Activated naive CD4-positive, alpha-beta T cell treated with anti-CD3 and anti-CD28 coated beads, Interleukin-2, amount 50 U/mL, for 24 hours (primary cell): ENCODE measurements around the gene CELA2B.
"Not testable (repeated sequence)": the region's sequence is repeated elsewhere in the genome, so short reads cannot be mapped to it uniquely, and the experiment has no call there.

Source experiments
- H3K27ac Mint-ChIP-seq: one replicate; pipeline ENCODE4 v1.8.0; 2021; ENCODE audit warnings: mild to moderate bottlenecking, mixed read lengths
- H3K27me3 Mint-ChIP-seq: one replicate; pipeline ENCODE4 v1.8.0; 2021; ENCODE audit warnings: mixed read lengths
- H3K36me3 Mint-ChIP-seq: one replicate; pipeline ENCODE4 v1.8.0; 2021; ENCODE audit warnings: mixed read lengths
- H3K4me1 Mint-ChIP-seq: one replicate; pipeline ENCODE4 v1.8.0; 2021; ENCODE audit warnings: mixed read lengths
- H3K4me3 Mint-ChIP-seq: one replicate; pipeline ENCODE4 v1.8.0; 2021; ENCODE audit warnings: mild to moderate bottlenecking, mixed read lengths
- H3K9me3 Mint-ChIP-seq: one replicate; pipeline ENCODE4 v1.8.0; 2021; ENCODE audit warnings: mixed read lengths

Gene CELA2B

GRCh38 chr1:15476927-15477326, 1.0 kb downstream of the CELA2B start:
- Mint-ChIP-seq H3K4me1 (no peaks in the 10 kb centered on the region), H3K27ac (no peak overlapping the region), H3K27me3 (no peaks in the 10 kb centered on the region), H3K36me3 (no peaks in the 10 kb centered on the region), H3K4me3 (no peak overlapping the region), H3K9me3 (no peaks in the 10 kb centered on the region)

DNA sequence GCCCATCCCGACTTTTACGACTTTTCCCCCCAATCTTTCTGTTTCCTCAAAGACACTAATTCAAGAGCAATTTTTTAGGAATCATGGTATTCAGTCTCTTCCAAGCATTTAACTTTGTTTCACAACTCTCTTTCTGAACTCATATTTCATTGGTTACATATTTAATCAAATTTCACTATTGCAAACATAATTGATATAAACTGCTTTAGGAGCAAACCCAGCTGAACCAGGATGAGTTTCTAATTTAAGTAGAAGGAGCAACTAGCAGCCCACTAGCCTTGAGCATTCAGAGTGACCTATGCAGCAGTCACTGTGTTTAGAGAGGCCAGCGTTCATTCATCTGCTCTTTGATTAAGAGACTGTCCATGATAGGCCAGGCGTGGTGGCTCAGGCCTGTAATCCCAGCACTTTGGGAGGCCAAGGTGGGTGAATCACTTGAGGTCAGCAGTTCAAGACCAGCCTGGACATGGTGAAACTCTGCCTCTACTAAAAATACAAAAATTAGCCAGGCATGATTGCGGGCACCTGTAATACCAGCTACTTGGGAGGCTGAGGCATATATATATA, 1.8 kb downstream of the CELA2B start:
- Mint-ChIP-seq H3K4me3 (no peak overlapping the region), H3K27ac (no peak overlapping the region), H3K9me3 (no peaks in the 10 kb centered on the region), H3K36me3 (no peaks in the 10 kb centered on the region), H3K4me1 (no peaks in the 10 kb centered on the region), H3K27me3 (no peaks in the 10 kb centered on the region)

- Mint-ChIP-seq H3K4me3 (no peak overlapping the region), H3K4me1 (no peaks in the 10 kb centered on the region), H3K27ac (no peak overlapping the region), H3K36me3 (peaks cover 1% of the 10 kb centered on the region), H3K27me3 (no peaks in the 10 kb centered on the region), H3K9me3 (no peaks in the 10 kb centered on the region)
Observed at GRCh38 chr1:15479654-15480347, 3.9 kb downstream of the CELA2B start.

DNA sequence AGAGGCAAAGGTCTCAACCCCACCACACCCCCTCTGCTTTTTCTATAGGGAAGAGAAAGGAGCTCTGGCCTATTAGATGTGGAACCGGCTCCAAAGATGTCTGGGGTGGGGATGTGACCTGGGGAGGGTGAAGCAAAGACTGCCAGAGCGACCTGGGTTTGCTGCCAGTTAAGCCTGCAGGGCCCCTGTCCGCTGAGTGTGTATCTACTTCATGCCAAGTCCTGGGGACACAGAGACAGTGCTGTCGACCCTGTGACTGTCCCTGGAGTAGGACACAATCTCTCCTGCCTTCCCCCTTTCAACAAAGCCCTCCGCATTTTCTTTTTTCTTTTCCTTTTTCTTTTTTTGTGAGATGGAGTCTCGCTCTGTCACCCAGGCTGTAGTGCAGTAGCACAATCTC, 6.6 kb downstream of the CELA2B start:
- not testable (repeated sequence) for H3K4me1 Mint-ChIP-seq, H3K9me3 Mint-ChIP-seq, H3K27ac Mint-ChIP-seq, H3K36me3 Mint-ChIP-seq, H3K4me3 Mint-ChIP-seq, H3K27me3 Mint-ChIP-seq

DNA sequence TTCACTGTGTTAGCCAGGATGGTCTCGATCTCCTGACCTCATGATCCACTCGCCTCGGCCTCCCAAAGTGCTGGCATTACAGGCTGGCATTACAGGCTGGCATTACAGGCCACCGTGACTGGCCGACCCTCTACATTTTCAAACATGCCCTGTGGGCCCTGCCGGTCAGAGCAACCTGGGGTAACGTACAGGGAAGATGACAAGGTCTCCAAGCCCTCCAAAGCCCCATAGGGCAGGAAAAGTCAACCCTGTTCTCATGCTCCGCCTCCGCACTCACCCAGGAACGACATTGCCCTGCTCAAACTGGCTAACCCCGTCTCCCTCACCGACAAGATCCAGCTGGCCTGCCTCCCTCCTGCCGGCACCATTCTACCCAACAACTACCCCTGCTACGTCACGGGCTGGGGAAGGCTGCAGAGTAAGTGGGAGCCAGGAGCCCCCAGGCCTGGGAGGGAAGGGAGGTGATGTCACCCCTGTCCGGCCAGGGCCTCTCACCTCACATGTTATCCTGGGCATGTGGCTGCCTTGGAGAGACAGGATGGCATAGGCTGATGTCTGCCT, 7.2 kb downstream of the CELA2B start:
- H3K9me3 Mint-ChIP-seq, H3K4me3 Mint-ChIP-seq, H3K36me3 Mint-ChIP-seq, H3K27me3 Mint-ChIP-seq, H3K4me1 Mint-ChIP-seq, H3K27ac Mint-ChIP-seq: not testable (repeated sequence)

DNA sequence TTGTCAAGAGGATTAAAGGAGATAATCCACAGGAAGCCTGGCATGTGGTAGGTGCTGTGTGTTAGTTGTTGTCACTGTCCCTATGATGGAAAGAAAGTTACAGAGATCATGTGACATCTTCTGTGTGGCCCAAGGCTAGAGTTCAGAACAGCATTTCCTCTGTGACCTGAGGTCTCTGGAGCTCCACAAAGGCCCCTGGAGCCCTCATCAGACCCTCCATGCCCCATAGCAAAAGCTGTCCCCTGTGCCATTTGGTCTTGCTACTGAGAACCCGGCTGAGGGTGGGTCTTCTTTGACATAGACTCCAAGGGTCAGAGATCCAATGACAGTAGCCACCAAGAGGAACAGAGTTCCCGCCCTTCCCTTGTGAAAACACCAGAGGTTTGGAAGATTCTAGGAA, 8.1 kb downstream of the CELA2B start:
- no peaks in the 10 kb centered on the region for H3K27me3 Mint-ChIP-seq
- peaks cover 6% of the 10 kb centered on the region for H3K36me3 Mint-ChIP-seq
- H3K9me3 Mint-ChIP-seq: no peaks in the 10 kb centered on the region
- no peaks in the 10 kb centered on the region for H3K4me1 Mint-ChIP-seq
- no peak overlapping the region for H3K27ac Mint-ChIP-seq
- H3K4me3 Mint-ChIP-seq: no peak overlapping the region

GRCh38 chr1:15484443-15484842, 8.5 kb downstream of the CELA2B start:
- H3K27ac Mint-ChIP-seq, H3K9me3 Mint-ChIP-seq, H3K36me3 Mint-ChIP-seq, H3K4me3 Mint-ChIP-seq, H3K27me3 Mint-ChIP-seq, H3K4me1 Mint-ChIP-seq: not testable (repeated sequence)

- no peak overlapping the region for H3K27ac Mint-ChIP-seq
- no peaks in the 10 kb centered on the region for H3K4me1 Mint-ChIP-seq
- H3K9me3 Mint-ChIP-seq: no peaks in the 10 kb centered on the region
- peaks cover 6% of the 10 kb centered on the region for H3K36me3 Mint-ChIP-seq
- no peaks in the 10 kb centered on the region for H3K27me3 Mint-ChIP-seq
- H3K4me3 Mint-ChIP-seq: no peak overlapping the region
Observed at GRCh38 chr1:15485636-15486035, 9.7 kb downstream of the CELA2B start.

DNA sequence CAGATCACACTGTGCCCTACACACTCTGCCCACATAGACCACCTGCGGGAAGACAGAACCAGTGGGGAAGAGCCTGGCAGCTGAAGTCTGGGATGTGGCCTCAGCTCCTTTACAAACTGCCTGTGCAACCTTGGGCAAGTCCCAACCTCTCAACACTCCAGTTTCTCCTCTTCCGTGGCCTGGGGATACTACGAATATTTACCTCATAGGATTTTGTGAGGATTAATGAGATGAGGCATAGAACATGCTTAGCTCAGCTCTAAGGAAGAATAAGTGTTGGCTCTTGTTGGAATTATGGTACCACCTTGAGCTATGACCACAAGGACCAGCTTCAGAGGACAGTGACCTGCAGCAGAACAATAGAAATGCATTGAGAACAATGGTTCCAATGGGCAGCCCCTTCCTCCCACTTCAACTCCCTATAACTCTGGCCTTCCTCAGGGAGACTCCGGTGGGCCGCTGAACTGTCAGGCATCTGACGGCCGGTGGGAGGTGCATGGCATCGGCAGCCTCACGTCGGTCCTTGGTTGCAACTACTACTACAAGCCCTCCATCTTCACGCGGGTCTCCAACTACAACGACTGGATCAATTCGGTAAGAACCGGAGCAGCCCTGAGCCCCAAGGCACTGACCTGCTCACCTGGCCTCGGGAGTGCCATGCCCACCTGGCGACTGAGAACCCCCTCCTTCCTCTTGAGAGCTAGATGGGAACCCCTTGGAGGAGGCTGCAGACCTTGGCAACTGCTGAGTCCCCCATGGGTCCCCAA, 11.1 kb downstream of the CELA2B start:
- H3K4me3 Mint-ChIP-seq, H3K36me3 Mint-ChIP-seq, H3K9me3 Mint-ChIP-seq, H3K27ac Mint-ChIP-seq, H3K4me1 Mint-ChIP-seq, H3K27me3 Mint-ChIP-seq: not testable (repeated sequence)

DNA sequence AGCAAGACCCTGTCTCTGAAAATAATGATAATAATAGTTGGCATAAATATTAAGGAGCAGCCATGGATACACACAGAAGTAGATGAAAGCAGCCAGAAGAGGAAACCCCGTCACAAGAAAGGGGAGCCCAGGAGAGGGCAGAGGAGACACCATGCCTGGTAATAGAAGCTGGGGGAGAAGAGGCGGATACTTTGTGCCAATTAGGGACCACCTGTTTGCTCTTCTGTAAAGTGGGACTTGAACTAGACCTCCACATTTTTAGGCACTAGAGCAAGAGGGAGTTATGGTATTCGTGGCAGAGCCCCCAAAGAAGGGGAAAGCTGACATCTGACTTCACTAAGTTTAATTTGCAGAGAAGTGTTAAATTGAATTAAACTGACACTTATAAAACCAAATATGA, 12.5 kb downstream of the CELA2B start:
- Mint-ChIP-seq H3K4me1 (no peaks in the 10 kb centered on the region), H3K27ac (no peak overlapping the region), H3K36me3 (peaks cover 6% of the 10 kb centered on the region), H3K4me3 (no peak overlapping the region), H3K9me3 (no peaks in the 10 kb centered on the region), H3K27me3 (no peaks in the 10 kb centered on the region)

- peaks cover 6% of the 10 kb centered on the region for H3K36me3 Mint-ChIP-seq
- no peaks in the 10 kb centered on the region for H3K27me3 Mint-ChIP-seq
- H3K9me3 Mint-ChIP-seq: no peaks in the 10 kb centered on the region
- no peak overlapping the region for H3K4me3 Mint-ChIP-seq
- H3K4me1 Mint-ChIP-seq: no peaks in the 10 kb centered on the region
- H3K27ac Mint-ChIP-seq: no peak overlapping the region
Observed at GRCh38 chr1:15489052-15489736, 13.3 kb downstream of the CELA2B start.

- H3K4me3 Mint-ChIP-seq, H3K27ac Mint-ChIP-seq, H3K36me3 Mint-ChIP-seq, H3K27me3 Mint-ChIP-seq, H3K4me1 Mint-ChIP-seq, H3K9me3 Mint-ChIP-seq: not testable (repeated sequence)
Observed at GRCh38 chr1:15491010-15491409, 15.1 kb downstream of the CELA2B start.

- no peak overlapping the region for H3K27ac Mint-ChIP-seq
- peaks cover 13% of the 10 kb centered on the region for H3K36me3 Mint-ChIP-seq
- H3K4me1 Mint-ChIP-seq: no peaks in the 10 kb centered on the region
- no peaks in the 10 kb centered on the region for H3K9me3 Mint-ChIP-seq
- H3K27me3 Mint-ChIP-seq: no peaks in the 10 kb centered on the region
- no peak overlapping the region for H3K4me3 Mint-ChIP-seq
Observed at GRCh38 chr1:15492596-15492995, 16.7 kb downstream of the CELA2B start.

DNA sequence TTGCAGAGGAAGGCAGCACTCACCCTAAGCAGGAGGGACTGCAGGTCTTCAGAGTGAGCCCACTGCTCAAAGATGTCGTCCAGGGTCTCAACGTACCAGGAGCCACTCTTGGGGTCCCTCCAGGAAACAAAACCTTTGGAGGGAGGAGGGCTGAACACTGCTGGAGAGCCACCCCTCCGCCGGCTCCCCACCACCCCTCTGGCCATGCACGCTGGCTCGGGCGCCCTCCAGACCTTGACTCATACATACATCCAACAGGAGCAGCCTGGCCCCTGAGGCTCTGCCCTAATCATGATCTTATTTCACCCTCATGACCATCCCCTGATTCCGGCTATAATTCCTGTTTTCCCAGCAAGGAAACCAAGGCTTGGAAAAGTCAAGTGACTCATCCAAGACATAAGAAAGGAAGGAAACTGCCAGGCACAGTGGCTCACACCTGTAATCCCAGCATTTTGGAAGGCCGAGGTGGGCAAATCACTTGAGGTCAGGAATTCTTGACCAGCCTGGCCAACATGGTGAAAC, 18.0 kb downstream of the CELA2B start:
- Mint-ChIP-seq H3K27ac (no peak overlapping the region), H3K27me3 (no peaks in the 10 kb centered on the region), H3K4me3 (no peak overlapping the region), H3K4me1 (no peaks in the 10 kb centered on the region), H3K9me3 (no peaks in the 10 kb centered on the region), H3K36me3 (peaks cover 14% of the 10 kb centered on the region)

GRCh38 chr1:15500184-15501178, 24.6 kb downstream of the CELA2B start:
- Mint-ChIP-seq H3K4me3 (no peak overlapping the region), H3K4me1 (no peaks in the 10 kb centered on the region), H3K9me3 (no peaks in the 10 kb centered on the region), H3K27me3 (no peaks in the 10 kb centered on the region), H3K36me3 (peaks cover 14% of the 10 kb centered on the region), H3K27ac (no peak overlapping the region)
